OCI-LY3 (cell line): ENCODE results near the gene SLC35A4.

Source experiments
- H2AFZ ChIP-seq: fragments of 200-600, 300-600 bp; shearing (Covaris generic); 2 replicates; pipeline ENCODE4 v1.6.0; 2014; ENCODE audit warnings: antibody characterized with exemption, low read depth, low read length
- H3K27ac ChIP-seq: fragments of 200-600, 300-600 bp; sonication (generic); 2 replicates; pipeline ENCODE4 v1.5.1; 2014; ENCODE audit warnings: mild to moderate bottlenecking, low read length, moderate library complexity, mixed read lengths
- H3K27me3 ChIP-seq: fragments of 200-600, 300-600 bp; sonication (generic); 2 replicates; pipeline ENCODE4 v1.6.1; 2014; ENCODE audit warnings: low read depth, low read length, mixed read lengths
- H3K36me3 ChIP-seq: fragments of 200-600, 300-600 bp; sonication (generic); replicated peaks from 2 replicates; pipeline ENCODE3; 2014; ENCODE audit warnings: low read depth, low read length, mixed read lengths
- H3K4me1 ChIP-seq: fragments of 300-600, 200-600 bp; sonication (generic); 2 replicates; pipeline ENCODE4 v1.6.1; 2014; ENCODE audit warnings: low read length, mixed read lengths
- H3K4me2 ChIP-seq: fragments of 200-600, 300-600 bp; sonication (generic); 2 replicates; pipeline ENCODE4 v1.6.1; 2014; ENCODE audit warnings: low read length, mixed read lengths
- H3K4me3 ChIP-seq: fragments of 300-600, 200-600 bp; sonication (generic); 2 replicates; pipeline ENCODE4 v1.5.1; 2014; ENCODE audit warnings: antibody characterized with exemption, mild to moderate bottlenecking, low read length, moderate library complexity
- H3K79me2 ChIP-seq: fragments of 300-600, 200-600 bp; shearing (Covaris generic); 2 replicates; pipeline ENCODE4 v1.6.1; 2014; ENCODE audit warnings: mild to moderate bottlenecking, low read length, mixed read lengths
- H3K9ac ChIP-seq: fragments of 300-600, 200-600 bp; shearing (Covaris generic); 2 replicates; pipeline ENCODE4 v1.6.0; 2014; ENCODE audit warnings: mild to moderate bottlenecking, low read length, moderate library complexity
- H3K9me3 ChIP-seq: fragments of 200-600, 300-600 bp; shearing (Covaris generic); 2 replicates; pipeline ENCODE4 v1.6.1; 2014; ENCODE audit warnings: low read length, mixed read lengths; ENCODE audit not compliant: insufficient read depth
- H4K20me1 ChIP-seq: fragments of 200-600, 300-600 bp; sonication (generic); 2 replicates; pipeline ENCODE4 v1.6.1; 2016; ENCODE audit warnings: low read length, mixed read lengths; ENCODE audit not compliant: insufficient read depth
- EZH2phosphoT487 ChIP-seq: fragments of 200-600 bp; shearing (Covaris generic); IDR thresholded peaks from 2 replicates; pipeline ENCODE4 v1.6.1; 2018; ENCODE audit warnings: antibody characterized with exemption, mixed run types, low read depth
- TF ChIP-seq, protein P1 (sequence below): fragments of 200-600, 300-600 bp; sonication (generic); IDR thresholded peaks from 2 replicates; pipeline ENCODE4 v1.5.1; 2014; ENCODE audit warnings: antibody characterized with exemption, low read length, low read depth

SLC35A4 gene

DNA sequence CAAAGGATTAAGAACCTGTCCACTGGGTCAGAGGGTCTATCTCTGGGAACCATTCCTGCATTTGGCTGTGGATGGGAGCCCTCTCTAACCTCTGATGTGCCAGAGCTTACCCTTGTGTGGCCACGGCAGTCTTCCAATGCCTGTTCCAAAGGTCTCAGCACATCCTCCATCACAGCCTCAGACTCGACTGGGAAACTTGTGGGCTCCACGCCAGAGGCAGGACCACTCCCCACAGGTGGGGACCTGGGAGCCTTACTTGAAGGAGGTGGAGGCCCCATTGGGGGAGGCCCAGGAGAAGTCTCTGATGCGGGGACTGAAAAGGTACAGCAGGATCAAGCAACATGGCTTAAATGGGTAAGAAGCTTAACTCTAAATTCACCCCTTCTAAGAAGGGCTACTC lies 12.8 kb upstream of the SLC35A4 start:
- Histone ChIP-seq H3K27ac (no peak overlapping the region), H3K79me2 (peaks cover 51% of the 10 kb centered on the region), H4K20me1 (peaks cover 7% of the 10 kb centered on the region), H3K36me3 (peaks cover 39% of the 10 kb centered on the region), H2AFZ (no peak overlapping the region), H3K27me3 (no peaks in the 10 kb centered on the region), H3K9ac (no peak overlapping the region), H3K4me2 (no peak overlapping the region), H3K4me1 (peaks cover 38% of the 10 kb centered on the region), H3K4me3 (no peak overlapping the region), H3K9me3 (no peaks in the 10 kb centered on the region)
- TF ChIP-seq, protein P1, sequence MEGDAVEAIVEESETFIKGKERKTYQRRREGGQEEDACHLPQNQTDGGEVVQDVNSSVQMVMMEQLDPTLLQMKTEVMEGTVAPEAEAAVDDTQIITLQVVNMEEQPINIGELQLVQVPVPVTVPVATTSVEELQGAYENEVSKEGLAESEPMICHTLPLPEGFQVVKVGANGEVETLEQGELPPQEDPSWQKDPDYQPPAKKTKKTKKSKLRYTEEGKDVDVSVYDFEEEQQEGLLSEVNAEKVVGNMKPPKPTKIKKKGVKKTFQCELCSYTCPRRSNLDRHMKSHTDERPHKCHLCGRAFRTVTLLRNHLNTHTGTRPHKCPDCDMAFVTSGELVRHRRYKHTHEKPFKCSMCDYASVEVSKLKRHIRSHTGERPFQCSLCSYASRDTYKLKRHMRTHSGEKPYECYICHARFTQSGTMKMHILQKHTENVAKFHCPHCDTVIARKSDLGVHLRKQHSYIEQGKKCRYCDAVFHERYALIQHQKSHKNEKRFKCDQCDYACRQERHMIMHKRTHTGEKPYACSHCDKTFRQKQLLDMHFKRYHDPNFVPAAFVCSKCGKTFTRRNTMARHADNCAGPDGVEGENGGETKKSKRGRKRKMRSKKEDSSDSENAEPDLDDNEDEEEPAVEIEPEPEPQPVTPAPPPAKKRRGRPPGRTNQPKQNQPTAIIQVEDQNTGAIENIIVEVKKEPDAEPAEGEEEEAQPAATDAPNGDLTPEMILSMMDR: no peak
- no peak for TF ChIP-seq EZH2phosphoT487

DNA sequence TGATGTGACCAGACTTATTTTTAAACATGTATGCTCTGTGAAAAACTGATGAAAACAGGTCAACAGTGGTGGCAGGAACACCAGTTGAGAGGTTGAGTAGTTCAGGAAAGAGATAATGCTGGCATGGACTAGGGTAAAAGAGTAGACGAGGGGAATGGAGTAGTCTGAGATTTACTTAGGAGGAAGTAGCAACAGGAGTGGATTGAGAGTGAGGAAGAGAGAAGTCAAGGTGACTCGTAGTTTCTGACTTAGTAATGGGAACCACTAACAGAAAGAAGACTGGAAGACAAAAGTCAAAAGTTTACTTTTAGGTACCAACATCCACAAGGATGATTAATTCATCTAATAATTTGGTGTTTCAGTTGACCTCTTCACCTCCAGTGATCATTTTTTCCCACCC lies 11.0 kb upstream of the SLC35A4 start:
- no peaks in the 10 kb centered on the region for H3K9me3 ChIP-seq
- peak overlapping the region; percentile 82 for H3K27ac ChIP-seq
- peak overlapping the region; percentile 73 for H3K4me2 ChIP-seq
- no peaks in the 10 kb centered on the region for H3K27me3 ChIP-seq
- H3K4me1 ChIP-seq: peaks cover 44% of the 10 kb centered on the region
- peaks cover 7% of the 10 kb centered on the region for H4K20me1 ChIP-seq
- TF ChIP-seq, protein P1: no peak
- TF ChIP-seq EZH2phosphoT487: no peak
- peaks cover 56% of the 10 kb centered on the region for H3K79me2 ChIP-seq
- peak overlapping the region; percentile 35; the same call in 1 of the 2 replicates for H3K9ac ChIP-seq
- H2AFZ ChIP-seq: no peak overlapping the region
- H3K4me3 ChIP-seq: peak overlapping the region; percentile 46
- H3K36me3 ChIP-seq: peaks cover 33% of the 10 kb centered on the region

DNA sequence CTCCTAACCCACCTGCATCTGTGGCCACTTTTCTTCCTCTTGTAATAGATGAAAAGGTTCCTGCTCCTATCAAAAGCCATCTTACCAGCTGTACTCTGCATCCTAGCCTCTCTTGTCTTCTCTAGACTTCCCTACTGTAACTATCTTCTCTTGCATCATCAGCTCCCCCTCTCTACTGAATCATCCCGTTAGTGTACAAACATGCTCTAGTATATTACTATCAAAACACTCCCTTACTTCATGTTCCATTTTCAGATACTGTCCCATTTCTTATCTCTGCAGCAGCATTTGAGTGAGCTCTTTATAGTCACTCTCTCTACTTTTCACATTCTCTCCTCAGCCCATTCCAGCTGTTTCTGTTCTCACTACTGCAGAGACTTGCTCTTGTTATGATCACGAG lies 10.2 kb upstream of the SLC35A4 start:
- H3K4me3 ChIP-seq: peak overlapping the region; percentile 46

DNA sequence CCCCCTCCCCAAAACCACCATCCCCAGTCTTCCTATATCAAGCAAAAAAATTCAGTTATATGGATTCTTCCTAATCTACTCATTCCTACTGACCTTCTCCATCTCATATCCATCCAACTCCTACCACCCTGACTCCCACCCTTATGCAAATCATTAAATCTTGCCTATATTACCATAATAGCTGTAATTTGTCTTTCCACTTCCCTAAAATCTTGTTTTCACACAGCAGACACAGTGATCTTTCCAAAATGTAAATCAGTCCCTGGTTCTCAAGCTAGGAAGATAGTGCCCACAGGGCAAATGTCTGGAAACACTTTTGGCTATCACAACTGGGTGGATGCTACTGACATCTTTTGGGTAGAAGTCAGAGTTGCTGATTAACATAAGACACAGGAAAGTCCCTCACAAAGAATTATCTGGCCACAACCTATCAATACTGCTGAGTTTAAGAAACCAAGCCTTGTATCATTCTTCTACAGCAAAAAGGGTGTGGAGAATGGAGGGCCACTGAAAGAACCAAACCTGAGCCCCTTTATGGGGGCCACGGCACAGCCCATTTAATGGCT lies 8.8 kb upstream of the SLC35A4 start:
- peaks cover 7% of the 10 kb centered on the region for H4K20me1 ChIP-seq
- H3K4me3 ChIP-seq: peak overlapping the region; percentile 92
- H3K9me3 ChIP-seq: no peaks in the 10 kb centered on the region
- H3K4me2 ChIP-seq: peak overlapping the region; percentile 100
- TF ChIP-seq EZH2phosphoT487: no peak
- TF ChIP-seq, protein P1: no peak
- H3K9ac ChIP-seq: peak overlapping the region; percentile 89
- H3K4me1 ChIP-seq: peaks cover 44% of the 10 kb centered on the region
- H3K36me3 ChIP-seq: peaks cover 23% of the 10 kb centered on the region
- no peaks in the 10 kb centered on the region for H3K27me3 ChIP-seq
- no peak overlapping the region for H2AFZ ChIP-seq
- H3K79me2 ChIP-seq: peaks cover 56% of the 10 kb centered on the region
- peak overlapping the region; percentile 64 for H3K27ac ChIP-seq

More for the DNA sequence above, 10.2 kb upstream of the SLC35A4 start:
- TF ChIP-seq, protein P1: no peak
- TF ChIP-seq EZH2phosphoT487: no peak
- Histone ChIP-seq H3K9me3 (no peaks in the 10 kb centered on the region), H3K9ac (peak overlapping the region; percentile 35; the same call in 1 of the 2 replicates), H3K27me3 (no peaks in the 10 kb centered on the region), H3K4me2 (peak overlapping the region; percentile 73), H4K20me1 (peaks cover 7% of the 10 kb centered on the region), H3K36me3 (peaks cover 33% of the 10 kb centered on the region), H3K79me2 (peaks cover 56% of the 10 kb centered on the region), H3K4me1 (peaks cover 44% of the 10 kb centered on the region), H2AFZ (no peak overlapping the region), H3K27ac (peak overlapping the region; percentile 82)
